ENCODE data around the gene CD226.

DNA sequence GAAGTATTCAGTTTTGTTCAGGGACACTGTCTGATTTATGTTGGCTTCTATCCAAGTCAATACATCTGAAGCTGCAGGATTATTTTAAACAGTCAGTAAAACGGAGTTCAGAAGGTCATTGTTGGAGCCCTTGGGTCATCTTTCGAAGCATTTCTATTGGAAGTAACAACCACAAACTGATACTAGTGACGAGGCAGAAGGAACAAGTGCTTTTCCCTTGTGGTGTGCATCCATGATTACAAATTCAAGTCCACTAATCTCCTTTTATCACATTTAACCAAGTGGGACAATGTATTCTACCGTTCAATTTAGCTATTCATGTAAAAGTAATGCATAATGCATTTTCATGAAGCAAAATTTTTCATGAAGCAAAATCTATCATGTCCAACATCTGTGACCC, 76.9 kb downstream of the CD226 start:
- TF ChIP-seq HIVEP1 (CRISPR knock-in tag; IDR thresholded peaks at IDR 0.05) (no peak), ZC3H13 (CRISPR knock-in tag; IDR thresholded peaks at IDR 0.05) (no peak), ZNF274 (CRISPR knock-in tag; IDR thresholded peaks at IDR 0.05) (no peak), ETV6 (CRISPR knock-in tag; conservative IDR thresholded peaks at IDR 0.05) (no peak)
